ENCODE data around the gene CHRNG.

CHRNG gene

GRCh38 chr2:232535761-232536530 lies 3.5 kb upstream of the CHRNG start:
- Histone ChIP-seq H3K27me3 (peaks cover 14% of the 10 kb centered on the region), H3K27ac (no peak overlapping the region), H3K4me1 (ENCODE audit: control insufficient read depth in 1 of 2, insufficient read depth in 1 of 2, low read depth in 1 of 2, low read length in 1 of 2) (peaks cover 3 to 6% of the 10 kb centered on the region in 2 experiments), H3K4me3 (ENCODE audit: low read depth in 1 of 2, low read length in 1 of 2) (no peak overlapping the region), H3K36me3 (no peaks in the 10 kb centered on the region), H3K9me3 (no peaks in the 10 kb centered on the region)
- TF ChIP-seq, protein P1, sequence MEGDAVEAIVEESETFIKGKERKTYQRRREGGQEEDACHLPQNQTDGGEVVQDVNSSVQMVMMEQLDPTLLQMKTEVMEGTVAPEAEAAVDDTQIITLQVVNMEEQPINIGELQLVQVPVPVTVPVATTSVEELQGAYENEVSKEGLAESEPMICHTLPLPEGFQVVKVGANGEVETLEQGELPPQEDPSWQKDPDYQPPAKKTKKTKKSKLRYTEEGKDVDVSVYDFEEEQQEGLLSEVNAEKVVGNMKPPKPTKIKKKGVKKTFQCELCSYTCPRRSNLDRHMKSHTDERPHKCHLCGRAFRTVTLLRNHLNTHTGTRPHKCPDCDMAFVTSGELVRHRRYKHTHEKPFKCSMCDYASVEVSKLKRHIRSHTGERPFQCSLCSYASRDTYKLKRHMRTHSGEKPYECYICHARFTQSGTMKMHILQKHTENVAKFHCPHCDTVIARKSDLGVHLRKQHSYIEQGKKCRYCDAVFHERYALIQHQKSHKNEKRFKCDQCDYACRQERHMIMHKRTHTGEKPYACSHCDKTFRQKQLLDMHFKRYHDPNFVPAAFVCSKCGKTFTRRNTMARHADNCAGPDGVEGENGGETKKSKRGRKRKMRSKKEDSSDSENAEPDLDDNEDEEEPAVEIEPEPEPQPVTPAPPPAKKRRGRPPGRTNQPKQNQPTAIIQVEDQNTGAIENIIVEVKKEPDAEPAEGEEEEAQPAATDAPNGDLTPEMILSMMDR (IDR thresholded peaks at IDR 0.05): no peak

DNA sequence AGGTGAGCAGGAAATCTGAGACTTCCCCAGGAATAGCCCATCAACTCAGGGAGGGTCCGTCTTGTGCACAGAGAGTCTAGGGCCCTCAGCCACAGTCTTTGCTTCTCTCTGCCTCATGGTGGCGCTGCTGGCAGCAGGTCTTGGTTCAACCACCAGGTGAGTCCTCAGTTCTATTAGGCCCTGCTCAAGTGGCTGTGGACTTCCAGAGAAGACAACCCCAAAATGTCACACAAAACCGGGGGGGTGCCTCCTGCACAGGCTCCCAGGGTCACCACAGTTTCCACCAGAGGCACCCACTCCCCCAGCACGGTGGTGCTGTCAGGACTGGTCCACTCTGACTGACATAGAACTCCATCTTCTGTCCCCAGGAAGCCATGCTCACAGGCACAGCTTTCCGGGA lies 2.4 kb upstream of the CHRNG start:
- TF ChIP-seq, protein P1 (IDR thresholded peaks at IDR 0.05): no peak
- Histone ChIP-seq H3K4me1 (ENCODE audit: control insufficient read depth in 1 of 2, insufficient read depth in 1 of 2, low read depth in 1 of 2, low read length in 1 of 2) (peaks cover 3 to 6% of the 10 kb centered on the region in 2 experiments), H3K4me3 (ENCODE audit: low read depth in 1 of 2, low read length in 1 of 2) (no peak overlapping the region), H3K27me3 (peaks cover 22% of the 10 kb centered on the region), H3K9me3 (no peaks in the 10 kb centered on the region), H3K27ac (no peak overlapping the region), H3K36me3 (no peaks in the 10 kb centered on the region)

- H3K4me3 ChIP-seq (ENCODE audit: low read depth in 1 of 2, low read length in 1 of 2): no peak overlapping the region
- no peaks in the 10 kb centered on the region for H3K36me3 ChIP-seq
- H3K9me3 ChIP-seq: no peaks in the 10 kb centered on the region
- H3K27ac ChIP-seq: no peak overlapping the region
- H3K27me3 ChIP-seq: peaks cover 22% of the 10 kb centered on the region
- TF ChIP-seq, protein P1 (IDR thresholded peaks at IDR 0.05): no peak
- peaks cover 3 to 6% of the 10 kb centered on the region in 2 experiments for H3K4me1 ChIP-seq (ENCODE audit: control insufficient read depth in 1 of 2, insufficient read depth in 1 of 2, low read depth in 1 of 2, low read length in 1 of 2)
These were observed 2.0 kb upstream of the CHRNG start for GRCh38 chr2:232537499-232537898.

DNA sequence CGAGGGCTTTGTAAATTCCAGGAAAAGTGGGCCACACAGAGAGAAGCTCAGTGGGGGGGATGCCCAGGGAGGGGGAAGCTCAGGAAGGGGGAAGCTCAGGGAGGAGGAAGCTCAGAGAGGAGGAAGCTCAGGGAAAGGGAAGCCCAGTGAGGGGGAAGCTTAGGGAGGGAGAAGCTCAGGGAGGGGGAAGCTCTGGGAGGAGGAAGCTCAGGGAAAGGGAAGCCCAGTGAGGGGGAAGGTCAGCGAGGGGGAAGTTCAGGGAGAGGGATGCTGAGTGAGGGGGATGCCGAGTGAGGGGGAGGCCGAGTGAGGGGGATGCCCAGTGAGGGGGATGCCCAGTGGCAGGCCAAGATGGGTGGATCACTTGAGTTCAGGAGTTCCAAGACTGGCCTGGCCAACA lies 821 bp upstream of the CHRNG start:
- TF ChIP-seq, protein P1 (IDR thresholded peaks at IDR 0.05): no peak
- peaks cover 22% of the 10 kb centered on the region for H3K27me3 ChIP-seq
- peak overlapping the region; percentile 25 for H3K27ac ChIP-seq

DNA sequence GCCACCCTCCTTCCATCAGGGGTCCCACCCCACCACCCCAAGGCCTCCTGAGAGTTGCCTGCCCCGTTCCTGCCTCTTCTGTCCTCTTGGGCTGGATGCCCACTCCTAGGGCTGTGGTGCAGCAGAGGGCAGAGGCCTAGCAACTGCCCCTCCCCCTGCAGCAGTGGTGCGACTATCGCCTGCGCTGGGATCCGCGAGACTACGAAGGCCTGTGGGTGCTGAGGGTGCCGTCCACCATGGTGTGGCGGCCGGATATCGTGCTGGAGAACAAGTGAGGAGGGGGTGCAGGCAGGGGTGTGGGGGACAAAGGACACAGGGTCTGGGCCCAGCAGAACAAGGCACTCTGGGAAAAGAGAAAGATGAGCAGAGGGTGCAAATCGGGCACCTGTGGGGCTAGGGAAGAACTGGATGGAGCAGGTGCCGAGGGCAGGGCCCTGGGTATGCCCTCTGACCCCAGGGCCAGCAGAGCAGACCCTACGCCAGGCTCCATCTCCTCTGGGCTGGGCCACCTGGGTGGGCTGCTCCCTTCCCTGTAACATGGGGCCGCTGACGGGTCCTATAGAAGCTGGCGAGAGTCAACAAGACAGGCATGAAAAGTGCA lies 1.0 kb downstream of the CHRNG start:
- no peaks in the 10 kb centered on the region for H3K9me3 ChIP-seq
- peaks cover 22% of the 10 kb centered on the region for H3K27me3 ChIP-seq
- H3K27ac ChIP-seq: no peak overlapping the region
- H3K36me3 ChIP-seq: no peaks in the 10 kb centered on the region
- no peak overlapping the region for H3K4me3 ChIP-seq (ENCODE audit: low read depth in 1 of 2, low read length in 1 of 2)
- H3K4me1 ChIP-seq (ENCODE audit: control insufficient read depth in 1 of 2, insufficient read depth in 1 of 2, low read depth in 1 of 2, low read length in 1 of 2): peaks cover 3 to 6% of the 10 kb centered on the region in 2 experiments
- TF ChIP-seq, protein P1 (IDR thresholded peaks at IDR 0.05): no peak

More for the DNA sequence above, 821 bp upstream of the CHRNG start:
- Histone ChIP-seq H3K36me3 (no peaks in the 10 kb centered on the region), H3K4me3 (ENCODE audit: low read depth in 1 of 2, low read length in 1 of 2) (no peak overlapping the region), H3K9me3 (no peaks in the 10 kb centered on the region), H3K4me1 (ENCODE audit: control insufficient read depth in 1 of 2, insufficient read depth in 1 of 2, low read depth in 1 of 2, low read length in 1 of 2) (peaks cover 3 to 6% of the 10 kb centered on the region in 2 experiments)
